Karpas-422 (cell line): ENCODE measurements around the gene EXTL1. TPM values are rescaled to one million over a fixed set of nuclear protein-coding genes. Genes with fewer than 3 reads are reported as not detected.

Experiments used
- DNase-seq: peaks from one replicate; pipeline ENCODE4 v3.0.0-alpha.2; 2015
- H2AFZ ChIP-seq: fragments of 200-600 bp; sonication (generic); 2 replicates; pipeline ENCODE4 v1.6.1; 2014; ENCODE audit warnings: antibody characterized with exemption, low read length, mixed read lengths
- H3K27ac ChIP-seq: fragments of 200-600 bp; sonication (generic); 2 replicates; pipeline ENCODE4 v1.5.1; 2014; ENCODE audit warnings: mild to moderate bottlenecking, low read length, moderate library complexity
- H3K27me3 ChIP-seq: fragments of 200-600 bp; sonication (generic); 2 replicates; pipeline ENCODE4 v1.6.1; 2014; ENCODE audit warnings: low read length, mixed read lengths
- H3K36me3 ChIP-seq: fragments of 200-600 bp; sonication (generic); 2 replicates; pipeline ENCODE4 v1.6.1; 2014; ENCODE audit warnings: low read length, mixed read lengths; ENCODE audit not compliant: insufficient read depth
- H3K4me1 ChIP-seq: fragments of 200-600 bp; sonication (generic); 2 replicates; pipeline ENCODE4 v1.6.1; 2014; ENCODE audit warnings: mild to moderate bottlenecking, low read length, mixed read lengths
- H3K4me2 ChIP-seq: fragments of 200-600 bp; sonication (generic); 2 replicates; pipeline ENCODE4 v1.6.1; 2014; ENCODE audit warnings: low read length, low read depth, mild to moderate bottlenecking; ENCODE audit not compliant: poor library complexity, severe bottlenecking
- H3K4me3 ChIP-seq: fragments of 200-600 bp; sonication (generic); 2 replicates; pipeline ENCODE4 v1.5.1; 2014; ENCODE audit warnings: mild to moderate bottlenecking, antibody characterized with exemption, low read length, mixed read lengths
- H3K79me2 ChIP-seq: fragments of 200-600 bp; sonication (generic); 2 replicates; pipeline ENCODE4 v1.6.1; 2014; ENCODE audit warnings: mild to moderate bottlenecking, low read length, mixed read lengths
- H3K9ac ChIP-seq: fragments of 200-600 bp; sonication (generic); 2 replicates; pipeline ENCODE4 v1.6.0; 2014; ENCODE audit warnings: low read length
- H3K9me2 ChIP-seq: fragments of 200-600 bp; sonication (generic), shearing (Covaris generic); replicated peaks from 2 replicates; pipeline ENCODE4 v1.6.0; 2014; ENCODE audit warnings: mild to moderate bottlenecking, low read length, moderate library complexity; ENCODE audit not compliant: insufficient read depth
- H3K9me3 ChIP-seq: fragments of 300-700, 200-600 bp; sonication (generic); 2 replicates; pipeline ENCODE4 v1.6.1; 2014; ENCODE audit warnings: low read length, mixed read lengths
- H4K20me1 ChIP-seq: fragments of 200-600 bp; sonication (generic); 2 replicates; pipeline ENCODE4 v1.6.1; 2014; ENCODE audit warnings: mild to moderate bottlenecking, antibody characterized with exemption, low read length, low read depth; ENCODE audit not compliant: insufficient read depth
- total RNA-seq: library from RNA; depleted of rRNA; stranded (reverse); fragments of >200 nt; shearing (Covaris generic); gene quantifications from 2 replicates; pipeline ENCODE4 v1.2.3, GENCODE V29; 2014; ENCODE audit warnings: low replicate concordance

Gene EXTL1
- total RNA-seq, 1 experiment from 2014 or later = not detected

GRCh38 chr1:26016953-26017545 lies 4.5 kb upstream of the EXTL1 start:
- Histone ChIP-seq H3K9ac (no peak overlapping the region), H3K9me3 (no peaks in the 10 kb centered on the region), H3K36me3 (no peaks in the 10 kb centered on the region), H3K4me3 (no peak overlapping the region), H3K27me3 (no peaks in the 10 kb centered on the region), H3K79me2 (no peaks in the 10 kb centered on the region), H3K4me1 (no peaks in the 10 kb centered on the region), H2AFZ (no peak overlapping the region), H3K27ac (no peak overlapping the region), H3K4me2 (no peak overlapping the region), H4K20me1 (no peaks in the 10 kb centered on the region), H3K9me2 (no peaks in the 10 kb centered on the region)
- no peak for DNase-seq

- no peak for DNase-seq
- Histone ChIP-seq H3K27me3 (no peaks in the 10 kb centered on the region), H4K20me1 (no peaks in the 10 kb centered on the region), H2AFZ (no peak overlapping the region), H3K79me2 (no peaks in the 10 kb centered on the region), H3K9ac (no peak overlapping the region), H3K27ac (no peak overlapping the region), H3K36me3 (no peaks in the 10 kb centered on the region), H3K4me3 (no peak overlapping the region), H3K4me2 (no peak overlapping the region), H3K9me3 (no peaks in the 10 kb centered on the region), H3K9me2 (no peaks in the 10 kb centered on the region), H3K4me1 (no peaks in the 10 kb centered on the region)
Measured at GRCh38 chr1:26017606-26018005, 4.0 kb upstream of the EXTL1 start.

- no peak overlapping the region for H3K4me3 ChIP-seq
- no peak overlapping the region for H3K9ac ChIP-seq
- no peaks in the 10 kb centered on the region for H3K9me3 ChIP-seq
- H3K9me2 ChIP-seq = no peaks in the 10 kb centered on the region
- no peak overlapping the region for H2AFZ ChIP-seq
- no peaks in the 10 kb centered on the region for H3K4me1 ChIP-seq
- H3K27me3 ChIP-seq = no peaks in the 10 kb centered on the region
- no peak for DNase-seq
- no peak overlapping the region for H3K27ac ChIP-seq
- H4K20me1 ChIP-seq = no peaks in the 10 kb centered on the region
- no peaks in the 10 kb centered on the region for H3K36me3 ChIP-seq
- H3K79me2 ChIP-seq = no peaks in the 10 kb centered on the region
- no peak overlapping the region for H3K4me2 ChIP-seq
Measured at GRCh38 chr1:26019641-26020315, 1.8 kb upstream of the EXTL1 start.

GRCh38 chr1:26020330-26020768 lies 1.2 kb upstream of the EXTL1 start:
- Histone ChIP-seq H3K4me2 (no peak overlapping the region), H3K9me3 (no peaks in the 10 kb centered on the region), H3K27ac (no peak overlapping the region), H2AFZ (no peak overlapping the region), H3K36me3 (no peaks in the 10 kb centered on the region), H3K27me3 (no peaks in the 10 kb centered on the region), H3K4me3 (no peak overlapping the region), H3K9ac (no peak overlapping the region), H3K9me2 (no peaks in the 10 kb centered on the region), H4K20me1 (no peaks in the 10 kb centered on the region), H3K4me1 (no peaks in the 10 kb centered on the region), H3K79me2 (no peaks in the 10 kb centered on the region)
- DNase-seq = no peak

- Histone ChIP-seq H3K9me2 (no peaks in the 10 kb centered on the region), H3K4me1 (no peaks in the 10 kb centered on the region), H3K79me2 (no peaks in the 10 kb centered on the region), H3K9me3 (no peaks in the 10 kb centered on the region), H3K4me2 (no peak overlapping the region), H3K36me3 (no peaks in the 10 kb centered on the region), H3K4me3 (no peak overlapping the region), H3K9ac (no peak overlapping the region), H3K27me3 (no peaks in the 10 kb centered on the region), H4K20me1 (no peaks in the 10 kb centered on the region), H3K27ac (no peak overlapping the region), H2AFZ (no peak overlapping the region)
- no peak for DNase-seq
Measured at GRCh38 chr1:26020941-26021646, 481 bp upstream of the EXTL1 start.

- H3K9me3 ChIP-seq = no peaks in the 10 kb centered on the region
- no peaks in the 10 kb centered on the region for H3K27me3 ChIP-seq
- H3K36me3 ChIP-seq = no peaks in the 10 kb centered on the region
- no peak overlapping the region for H3K4me3 ChIP-seq
- H3K4me2 ChIP-seq = no peak overlapping the region
- H3K4me1 ChIP-seq = no peaks in the 10 kb centered on the region
- DNase-seq = no peak
- no peak overlapping the region for H2AFZ ChIP-seq
- H3K27ac ChIP-seq = no peak overlapping the region
- H3K79me2 ChIP-seq = no peaks in the 10 kb centered on the region
- no peaks in the 10 kb centered on the region for H4K20me1 ChIP-seq
- H3K9me2 ChIP-seq = no peaks in the 10 kb centered on the region
- no peak overlapping the region for H3K9ac ChIP-seq
Measured at GRCh38 chr1:26022404-26022779, 817 bp downstream of the EXTL1 start.

GRCh38 chr1:26023009-26023408 lies 1.4 kb downstream of the EXTL1 start:
- H3K27me3 ChIP-seq = no peaks in the 10 kb centered on the region
- no peaks in the 10 kb centered on the region for H3K9me2 ChIP-seq
- H3K36me3 ChIP-seq = no peaks in the 10 kb centered on the region
- no peak overlapping the region for H3K4me2 ChIP-seq
- no peaks in the 10 kb centered on the region for H4K20me1 ChIP-seq
- H3K9ac ChIP-seq = no peak overlapping the region
- H3K27ac ChIP-seq = no peak overlapping the region
- DNase-seq = no peak
- no peaks in the 10 kb centered on the region for H3K9me3 ChIP-seq
- H3K79me2 ChIP-seq = no peaks in the 10 kb centered on the region
- H3K4me1 ChIP-seq = no peaks in the 10 kb centered on the region
- H3K4me3 ChIP-seq = no peak overlapping the region
- no peak overlapping the region for H2AFZ ChIP-seq

GRCh38 chr1:26023826-26024225 lies 2.3 kb downstream of the EXTL1 start:
- Histone ChIP-seq H3K4me1 (no peaks in the 10 kb centered on the region), H3K4me2 (no peak overlapping the region), H3K9me3 (no peaks in the 10 kb centered on the region), H3K4me3 (no peak overlapping the region), H3K79me2 (no peaks in the 10 kb centered on the region), H3K9me2 (no peaks in the 10 kb centered on the region), H3K27me3 (no peaks in the 10 kb centered on the region), H4K20me1 (no peaks in the 10 kb centered on the region), H3K27ac (no peak overlapping the region), H2AFZ (no peak overlapping the region), H3K9ac (no peak overlapping the region), H3K36me3 (no peaks in the 10 kb centered on the region)
- DNase-seq = no peak
